HepG2 (cell line): ENCODE measurements around the gene PGS1. TPM values are rescaled to one million over a fixed set of nuclear protein-coding genes. Genes with fewer than 3 reads are reported as not detected.

Experiments used
- ATAC-seq: fragments of 200-7000 bp; cut with Tn5 transposase; 3 replicates; pipeline ENCODE4 v1.9.1; 2020; ENCODE audit warnings: mild to moderate bottlenecking, moderate library complexity
- BruUV-seq: library from RNA; stranded (reverse); fragments of 400-500 nt; replicated peaks from 2 replicates; lab custom pipeline; 2021; lab: Mats Ljungman, UMichigan
- CTCF ChIA-PET: fragments of 300-600 bp; formaldehyde crosslinking; extraction: SDS; loops from one replicate; lab custom pipeline; 2021; ENCODE audit warnings: low total read pairs, inconsistent platforms, low intra/inter-chr PET ratio; lab: Yijun Ruan, JAX
- POLR2A ChIA-PET: fragments of 350-600 bp; sonication (Branson Sonifier 250); formaldehyde crosslinking; loops from one replicate; lab custom pipeline; 2020; ENCODE audit warnings: antibody characterized with exemption, inconsistent platforms; lab: Yijun Ruan, JAX
- DNase-seq: peaks from one replicate; pipeline ENCODE4 v3.0.0-alpha.2; 2015; ENCODE audit warnings: low spot score
- FAIRE-seq: peaks from 3 replicates; lab custom pipeline; 2011; peaks lifted over from hg19 to GRCh38; lab: Jason Lieb, UNC
- H2AFZ ChIP-seq: one replicate; pipeline ENCODE4 v1.6.1; 2011; ENCODE audit warnings: low read length, inconsistent platforms
- H3K27ac ChIP-seq: fragments of 300-600 bp; 3 replicates; pipeline ENCODE4 v1.8.0; 2011; ENCODE audit warnings: mixed run types, mild to moderate bottlenecking, mixed read lengths, low read length, inconsistent platforms; ENCODE audit not compliant: insufficient read depth; ENCODE audit errors: extremely low read length
- H3K27me3 ChIP-seq, 2 experiments: fragments of 200-600 bp in 1 of 2; 2 replicates in 1 of 2; 3 replicates in 1 of 2; pipeline versions ENCODE4 v1.6.0 to v1.8.0; 2011; ENCODE audit warnings: low read length in 2 of 2, mild to moderate bottlenecking in 2 of 2, moderate library complexity in 2 of 2, inconsistent platforms in 1 of 2; ENCODE audit not compliant: insufficient read depth in 2 of 2, control insufficient read depth in 1 of 2
- H3K36me3 ChIP-seq, 2 experiments: fragments of 200-600 bp in 1 of 2; replicated peaks in 1 of 2; 2 replicates in 1 of 2; 3 replicates in 1 of 2; pipeline versions ENCODE4 v1.5.1 to v1.8.0; 2011; ENCODE audit warnings: low read length in 2 of 2, inconsistent platforms in 1 of 2; ENCODE audit not compliant: insufficient read depth in 2 of 2, control insufficient read depth in 1 of 2
- H3K4me1 ChIP-seq: 2 replicates; pipeline ENCODE4 v1.5.1; 2012; ENCODE audit warnings: low read length, inconsistent platforms; ENCODE audit not compliant: insufficient read depth
- H3K4me2 ChIP-seq: 2 replicates; pipeline ENCODE4 v1.6.0; 2011; ENCODE audit warnings: low read depth, low read length, inconsistent platforms
- H3K4me3 ChIP-seq, 3 experiments: fragments of 200-600 bp in 1 of 3; sonication (generic), shearing (Covaris generic) in 1 of 3; replicated peaks in 1 of 3; 2 replicates each; pipeline ENCODE4 v1.5.1; 2011 to 2016; ENCODE audit warnings: low read length in 3 of 3, inconsistent platforms in 2 of 3, low read depth in 2 of 3, mild to moderate bottlenecking in 2 of 3, control low read depth in 1 of 3, mixed read lengths in 1 of 3; ENCODE audit not compliant: insufficient read depth in 1 of 3
- H3K79me2 ChIP-seq: one replicate; pipeline ENCODE4 v1.6.1; 2011; ENCODE audit warnings: low read length, inconsistent platforms; ENCODE audit not compliant: insufficient read depth
- H3K9ac ChIP-seq: 2 replicates; pipeline ENCODE4 v1.6.0; 2011; ENCODE audit warnings: mild to moderate bottlenecking, low read depth, low read length, inconsistent platforms; ENCODE audit not compliant: insufficient read depth
- H3K9me3 ChIP-seq: 2 replicates; pipeline ENCODE4 v1.5.1; 2012; ENCODE audit warnings: mild to moderate bottlenecking, low read length
- H4K20me1 ChIP-seq: 2 replicates; pipeline ENCODE4 v1.6.0; 2011; ENCODE audit warnings: inconsistent platforms, mild to moderate bottlenecking, low read length, moderate library complexity; ENCODE audit not compliant: insufficient read depth
- IKZF1 ChIP-seq: fragments of 450-650 bp; IDR thresholded peaks from 2 replicates; pipeline ENCODE4 v1.7.1; 2016
- ZNF615 ChIP-seq: sonication (generic); formaldehyde crosslinking; IDR thresholded peaks from 2 replicates; pipeline ENCODE4 v1.5.0; 2020; ENCODE audit warnings: mild to moderate bottlenecking, missing genetic modification reagents, borderline replicate concordance
- ZNF768 ChIP-seq: sonication (generic); formaldehyde crosslinking; IDR thresholded peaks from 2 replicates; pipeline ENCODE4 v1.4.0; 2020; ENCODE audit warnings: missing genetic modification reagents
- WGBS: methylation state at CpG from one replicate; pipeline ENCODE4 v1.1.6; 2017; ENCODE audit warnings: low lambda C conversion rate; 5-methylcytosine and 5-hydroxymethylcytosine counted together
- in situ Hi-C: cut with HindIII; loops from 2 replicates; pipeline ENCODE4 v1.10.0; 2017; ENCODE audit warnings: low pct_unique_long_range_greater_than_20kb; ENCODE audit not compliant: extremely low pct_ligation_motif_present
- intact Hi-C: fragments of 100-400 bp; cut with micrococcal nuclease; formaldehyde crosslinking; loops from one replicate; pipeline ENCODE4 v1.10.0; 2022; ENCODE audit not compliant: unreplicated experiment
- polyA plus RNA-seq, 8 experiments: library from polyadenylated mRNA; depleted of rRNA in 3 of 8; stranded (reverse) in 7 of 8; unstranded in 1 of 8; fragments of >200 nt; fragmentation: Illumina TruSeq in 4 of 8; extraction: Trizol in 4 of 8; gene quantifications; 2 replicates each; pipeline versions ENCODE4 v1.2.1 to v1.2.3, GENCODE V29; 2011 to 2016; ENCODE audit warnings: low read depth in 4 of 8, missing spikeins in 1 of 8, mixed read lengths in 1 of 8; ENCODE audit not compliant: insufficient read depth in 1 of 8
- total RNA-seq, 5 experiments: library from RNA; depleted of rRNA; stranded (reverse); fragments of >200 nt; fragmentation: Illumina TruSeq; extraction: Trizol; gene quantifications; 2 replicates each; pipeline ENCODE4 v1.2.3, GENCODE V29; 2016; ENCODE audit warnings: low read depth in 1 of 5
- TF ChIP-seq, protein P1 (sequence below): sonication (generic); formaldehyde crosslinking; IDR thresholded peaks from 2 replicates; pipeline ENCODE4 v1.4.0; 2020; ENCODE audit warnings: missing genetic modification reagents
- TF ChIP-seq, protein P2 (sequence below): IDR thresholded peaks from 2 replicates; pipeline ENCODE4 v1.6.1; 2016; ENCODE audit warnings: mild to moderate bottlenecking, missing biosample characterization, missing genetic modification reagents

PGS1 gene
- total and polyA plus RNA-seq, 2 of the 13 experiments (the other 11 are each of a cell fraction or from before 2014, with no cell fraction given), result 25.9 to 31.5 TPM

- intact Hi-C loops, result no loop called here
Observed at GRCh38 chr17:78345791-78346494, 32.5 kb upstream of the PGS1 start.

GRCh38 chr17:78346605-78347250, 31.7 kb upstream of the PGS1 start:
- H3K27ac ChIP-seq, result no peak overlapping the region
- H3K36me3 ChIP-seq, result no peaks in the 10 kb centered on the region
- DNase-seq (no peak), ATAC-seq (no peak), FAIRE-seq (peak; percentile 42)
- POLR2A ChIA-PET, result no interaction called here
- H4K20me1 ChIP-seq, result no peaks in the 10 kb centered on the region; the same call in 1 of the 2 replicates
- 0 out of 2 replicates have a peak, but pooled peaks have one; percentile 25 for TF ChIP-seq IKZF1
- TF ChIP-seq, protein P1, sequence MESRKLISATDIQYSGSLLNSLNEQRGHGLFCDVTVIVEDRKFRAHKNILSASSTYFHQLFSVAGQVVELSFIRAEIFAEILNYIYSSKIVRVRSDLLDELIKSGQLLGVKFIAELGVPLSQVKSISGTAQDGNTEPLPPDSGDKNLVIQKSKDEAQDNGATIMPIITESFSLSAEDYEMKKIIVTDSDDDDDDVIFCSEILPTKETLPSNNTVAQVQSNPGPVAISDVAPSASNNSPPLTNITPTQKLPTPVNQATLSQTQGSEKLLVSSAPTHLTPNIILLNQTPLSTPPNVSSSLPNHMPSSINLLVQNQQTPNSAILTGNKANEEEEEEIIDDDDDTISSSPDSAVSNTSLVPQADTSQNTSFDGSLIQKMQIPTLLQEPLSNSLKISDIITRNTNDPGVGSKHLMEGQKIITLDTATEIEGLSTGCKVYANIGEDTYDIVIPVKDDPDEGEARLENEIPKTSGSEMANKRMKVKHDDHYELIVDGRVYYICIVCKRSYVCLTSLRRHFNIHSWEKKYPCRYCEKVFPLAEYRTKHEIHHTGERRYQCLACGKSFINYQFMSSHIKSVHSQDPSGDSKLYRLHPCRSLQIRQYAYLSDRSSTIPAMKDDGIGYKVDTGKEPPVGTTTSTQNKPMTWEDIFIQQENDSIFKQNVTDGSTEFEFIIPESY (CRISPR knock-in tag), result peak; percentile 97
- TF ChIP-seq, protein P2, sequence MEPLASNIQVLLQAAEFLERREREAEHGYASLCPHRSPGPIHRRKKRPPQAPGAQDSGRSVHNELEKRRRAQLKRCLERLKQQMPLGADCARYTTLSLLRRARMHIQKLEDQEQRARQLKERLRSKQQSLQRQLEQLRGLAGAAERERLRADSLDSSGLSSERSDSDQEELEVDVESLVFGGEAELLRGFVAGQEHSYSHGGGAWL, result no peak
- H3K79me2 ChIP-seq, result no peaks in the 10 kb centered on the region
- no peak overlapping the region for H3K9ac ChIP-seq
- H3K4me1 ChIP-seq, result peaks cover 27% of the 10 kb centered on the region
- BruUV-seq, result no TSS peak
- no peak overlapping the region for H3K4me3 ChIP-seq
- no peak overlapping the region for H3K4me2 ChIP-seq
- no peak overlapping the region for H2AFZ ChIP-seq
- WGBS, result 54% methylated on average over 10 of the region's 13 CpGs
- in situ Hi-C loops (no loop called here), intact Hi-C loops (no loop called here)
- H3K27me3 ChIP-seq, result peaks cover 35 to 77% of the 10 kb centered on the region in 2 experiments
- no peaks in the 10 kb centered on the region for H3K9me3 ChIP-seq
- CTCF ChIA-PET, result no interaction called here

More at GRCh38 chr17:78345791-78346494, 32.5 kb upstream of the PGS1 start:
- H3K9me3 ChIP-seq, result no peaks in the 10 kb centered on the region
- ATAC-seq (no peak), DNase-seq (no peak), FAIRE-seq (no peak)
- WGBS, result 31% methylated on average over 10 of the region's 10 CpGs
- BruUV-seq, result no TSS peak
- peaks cover 36 to 77% of the 10 kb centered on the region in 2 experiments for H3K27me3 ChIP-seq
- in situ Hi-C loops, result no loop called here
- H3K36me3 ChIP-seq, result no peaks in the 10 kb centered on the region
- ChIA-PET CTCF (no interaction called here), POLR2A (no interaction called here)
- no peak overlapping the region for H3K4me3 ChIP-seq
- H2AFZ ChIP-seq, result no peak overlapping the region
- no peak overlapping the region for H3K4me2 ChIP-seq
- H3K27ac ChIP-seq, result no peak overlapping the region
- H3K4me1 ChIP-seq, result peaks cover 19% of the 10 kb centered on the region
- no peaks in the 10 kb centered on the region; the same call in 1 of the 2 replicates for H4K20me1 ChIP-seq
- TF ChIP-seq ZNF768 (CRISPR knock-in tag) (peak; percentile 93), ZNF615 (CRISPR knock-in tag) (no peak)
- no peaks in the 10 kb centered on the region for H3K79me2 ChIP-seq
- no peak overlapping the region for H3K9ac ChIP-seq
